Spleen (tissue), 11 donors: ENCODE data around the gene RTTN. TPM values are rescaled to one million over a fixed set of nuclear protein-coding genes. Genes with fewer than 3 reads are reported as not detected.
"Not testable (repeated sequence)": the region's sequence is repeated elsewhere in the genome, so short reads cannot be mapped to it uniquely, and the experiment has no call there.

Experiments
- DNase-seq: peaks from one replicate; pipeline ENCODE4 v3.0.0-alpha.2; 2020
- H3K27ac ChIP-seq, 8 donors: fragments of 200-600 bp; sonication (generic) in 7 of 8; 1 replicate in 4 of 8; 2 replicates in 4 of 8; pipeline versions ENCODE4 v1.5.0 to v1.8.0; 2016 to 2021; ENCODE audit warnings: inconsistent platforms in 4 of 8, mild to moderate bottlenecking in 4 of 8, moderate library complexity in 1 of 8
- H3K27me3 ChIP-seq, 7 donors: fragments of 200-600 bp; sonication (generic) in 6 of 7; replicated peaks in 1 of 7; 1 replicate in 4 of 7; 2 replicates in 3 of 7; pipeline versions ENCODE4 v1.5.0 to v1.8.0; 2016 to 2021; ENCODE audit warnings: inconsistent platforms in 3 of 7, mild to moderate bottlenecking in 1 of 7
- H3K36me3 ChIP-seq, 6 donors: fragments of 200-600 bp; sonication (generic) in 5 of 6; 1 replicate in 4 of 6; 2 replicates in 2 of 6; pipeline versions ENCODE4 v1.5.0 to v1.8.0; 2016 to 2021; ENCODE audit warnings: inconsistent platforms in 2 of 6
- H3K4me1 ChIP-seq, 6 donors: fragments of 200-600 bp; sonication (generic) in 5 of 6; 1 replicate in 3 of 6; 2 replicates in 3 of 6; pipeline versions ENCODE4 v1.5.0 to v1.8.0; 2016 to 2021; ENCODE audit warnings: inconsistent platforms in 3 of 6
- H3K4me3 ChIP-seq, 8 donors: fragments of 200-600 bp; sonication (generic) in 7 of 8; 1 replicate in 4 of 8; 2 replicates in 4 of 8; pipeline versions ENCODE4 v1.5.0 to v1.8.0; 2016 to 2021; ENCODE audit warnings: inconsistent platforms in 4 of 8, mild to moderate bottlenecking in 4 of 8, moderate library complexity in 2 of 8
- H3K9me3 ChIP-seq, 8 donors: fragments of 200-600 bp; sonication (generic) in 7 of 8; 1 replicate in 4 of 8; 2 replicates in 4 of 8; pipeline versions ENCODE4 v1.5.0 to v1.8.0; 2016 to 2021; ENCODE audit warnings: inconsistent platforms in 4 of 8
- CTCF ChIP-seq, 11 experiments: fragments of 200-600 bp in 7 of 11; fragments of 450-650 bp in 4 of 11; sonication (generic) in 4 of 11; IDR thresholded peaks in 8 of 11; conservative IDR thresholded peaks in 3 of 11; 1 replicate in 7 of 11; 2 replicates in 4 of 11; pipeline versions ENCODE4 v1.4.0 to v1.8.0; 2016 to 2021; ENCODE audit warnings: antibody characterized with exemption in 11 of 11, inconsistent platforms in 4 of 11, mild to moderate bottlenecking in 1 of 11
- POLR2A ChIP-seq, 3 donors: fragments of 450-650 bp; IDR thresholded peaks; one replicate each; pipeline ENCODE4 v1.5.1; 2017; ENCODE audit warnings: antibody characterized with exemption in 3 of 3, mild to moderate bottlenecking in 1 of 3
- POLR2AphosphoS5 ChIP-seq, 3 donors: sonication (generic); formaldehyde crosslinking; IDR thresholded peaks; one replicate each; pipeline ENCODE4 v1.5.1; 2017; ENCODE audit warnings: antibody characterized with exemption in 3 of 3
- WGBS, 5 donors: extraction: QIAGEN DNeasy Blood & Tissue Kit in 3 of 5; methylation state at CpG; one replicate each; pipeline versions ENCODE4 v1.1.5 to v1.1.7; 2013 to 2018; 5-methylcytosine and 5-hydroxymethylcytosine counted together
- intact Hi-C: fragments of 100-400 bp; cut with DNase I; formaldehyde crosslinking; loops from one replicate; pipeline ENCODE4 v1.15.0; 2023; ENCODE audit warnings: low total_unique reads
- polyA plus RNA-seq, 3 donors: library from polyadenylated mRNA; stranded (reverse); fragments of 200-250 nt; gene quantifications; one replicate each; pipeline ENCODE4 v1.2.1, GENCODE V29; 2013
- total RNA-seq, 7 donors: library from RNA; depleted of rRNA in 3 of 7; stranded (reverse); fragments of >200 nt in 3 of 7; fragmentation: NEBNext Ultra II Directional in 4 of 7; extraction: Animal tissue kit (Norgen Biotek cat#: 25700) in 4 of 7; gene quantifications; one replicate each; pipeline versions ENCODE4 v1.1.0 to v1.2.1, GENCODE V29; 2016 to 2021
- donor health status: healthy with polysubstance abuse.
- donor health status: DM: no; HTN: no; CAD: no; lungs with moderate emphysema.
- donor health status: DM: no; HTN: no; CAD: no.
- donor health status: Bipolar disorder and iron deficiency.
- donor health status: healthy.
- donor health status: DM: no; HTN: no; CAD: no.
- donor health status: DM: yes; HTN: yes; CAD: no.

Gene RTTN
- total and polyA plus RNA-seq, 10 donors = 4.0 to 32.3 (median 23.8) TPM

- Histone ChIP-seq H3K36me3 (peaks cover 0 to 24% (median 0%) of the 10 kb centered on the region in 6 donors), H3K27ac (no peak overlapping the region), H3K27me3 (no peaks in the 10 kb centered on the region), H3K4me1 (peaks cover 0 to 16% (median 5%) of the 10 kb centered on the region in 6 donors), H3K9me3 (peaks cover 0 to 18% (median 16%) of the 10 kb centered on the region in 8 donors), H3K4me3 (no peak overlapping the region)
- DNase-seq = no peak
- TF ChIP-seq POLR2A (IDR thresholded peaks at IDR 0.05) = no peak
- no peak for TF ChIP-seq CTCF (IDR thresholded peaks at IDR 0.05 in 8 of 11, conservative IDR thresholded peaks at IDR 0.05 in 3 of 11)
- no peak for TF ChIP-seq POLR2AphosphoS5 (IDR thresholded peaks at IDR 0.05)
- WGBS, 5 donors = 59 to 76% (median 67%) methylated on average over 3 of the region's 3 CpGs
- intact Hi-C loops = no loop called here
Measured at GRCh38 chr18:69980982-69981804, 224.3 kb downstream of the RTTN start.

- no peak for DNase-seq
- Histone ChIP-seq H3K36me3 (peaks cover 0 to 17% (median 0%) of the 10 kb centered on the region in 6 donors), H3K9me3 (peaks cover 0 to 25% (median 22%) of the 10 kb centered on the region in 8 donors), H3K4me3 (no peak overlapping the region), H3K4me1 (peaks cover 0 to 16% (median 5%) of the 10 kb centered on the region in 6 donors), H3K27ac (no peak overlapping the region), H3K27me3 (no peaks in the 10 kb centered on the region)
- TF ChIP-seq POLR2AphosphoS5 (IDR thresholded peaks at IDR 0.05) = no peak
- no peak for TF ChIP-seq CTCF (IDR thresholded peaks at IDR 0.05 in 8 of 11, conservative IDR thresholded peaks at IDR 0.05 in 3 of 11)
- no peak for TF ChIP-seq POLR2A (IDR thresholded peaks at IDR 0.05)
- 40 to 59% (median 44%) methylated on average over 4 of the region's 4 CpGs for WGBS, 5 donors
- intact Hi-C loops = no loop called here
Measured at GRCh38 chr18:69980509-69980908, 225.0 kb downstream of the RTTN start.

GRCh38 chr18:69978732-69979715, 226.5 kb downstream of the RTTN start:
- Histone ChIP-seq H3K27ac (no peak overlapping the region), H3K9me3 (peaks cover 0 to 29% (median 22%) of the 10 kb centered on the region in 8 donors), H3K4me1 (peaks cover 0 to 16% (median 5%) of the 10 kb centered on the region in 6 donors), H3K27me3 (no peaks in the 10 kb centered on the region), H3K4me3 (no peak overlapping the region), H3K36me3 (peaks cover 0 to 11% (median 0%) of the 10 kb centered on the region in 6 donors)
- TF ChIP-seq CTCF (IDR thresholded peaks at IDR 0.05 in 8 of 11, conservative IDR thresholded peaks at IDR 0.05 in 3 of 11) (no peak), POLR2A (IDR thresholded peaks at IDR 0.05) (no peak), POLR2AphosphoS5 (IDR thresholded peaks at IDR 0.05) (no peak)
- 82 to 88% (median 85%) methylated on average over 13 of the region's 13 CpGs for WGBS, 5 donors
- no peak for DNase-seq
- intact Hi-C loops = no loop called here

GRCh38 chr18:69975294-69975693, 230.2 kb downstream of the RTTN start:
- H3K9me3 ChIP-seq = peaks cover 0 to 51% (median 39%) of the 10 kb centered on the region in 8 donors
- H3K4me1 ChIP-seq, intact Hi-C loops, DNase-seq, H3K4me3 ChIP-seq, H3K27ac ChIP-seq, H3K27me3 ChIP-seq, H3K36me3 ChIP-seq: not testable (repeated sequence)
- 80 to 97% (median 87%) methylated on average over 4 of the region's 4 CpGs for WGBS, 5 donors
